Measurements from ENCODE around the gene VEGFB. TPM values are rescaled to one million over a fixed set of nuclear protein-coding genes. Genes with fewer than 3 reads are reported as not detected.
A peak's percentile ranks its signal among the peaks of the same experiment; 100 is the strongest.

VEGFB gene
- total RNA-seq, 1 donor from 2014 or later, result 205 TPM

GRCh38 chr11:64268025-64268892 lies 33.9 kb downstream of the VEGFB start:
- H3K4me1 Mint-ChIP-seq (ENCODE audit: unreplicated experiment), result peaks cover 23% of the 10 kb centered on the region
- TF ChIP-seq CTCF (IDR thresholded peaks at IDR 0.05), result no peak
- no peaks in the 10 kb centered on the region for H3K27me3 Mint-ChIP-seq (ENCODE audit: unreplicated experiment)
- H3K9me3 Mint-ChIP-seq (ENCODE audit: unreplicated experiment), result no peaks in the 10 kb centered on the region
- DNase-seq (ENCODE audit: extremely low spot score, unreplicated experiment), result no peak
- peak overlapping the region; percentile 96 for H3K4me3 Mint-ChIP-seq (ENCODE audit: unreplicated experiment)
- peak overlapping the region; percentile 99 for H3K27ac Mint-ChIP-seq (ENCODE audit: unreplicated experiment)
- peaks cover under 1% of the 10 kb centered on the region for H3K36me3 Mint-ChIP-seq (ENCODE audit: unreplicated experiment)

- no peak for TF ChIP-seq CTCF (IDR thresholded peaks at IDR 0.05)
- Mint-ChIP-seq H3K27me3 (ENCODE audit: unreplicated experiment) (no peaks in the 10 kb centered on the region), H3K27ac (ENCODE audit: unreplicated experiment) (peak overlapping the region; percentile 99), H3K36me3 (ENCODE audit: unreplicated experiment) (no peaks in the 10 kb centered on the region), H3K9me3 (ENCODE audit: unreplicated experiment) (no peaks in the 10 kb centered on the region), H3K4me3 (ENCODE audit: unreplicated experiment) (peak overlapping the region; percentile 96), H3K4me1 (ENCODE audit: unreplicated experiment) (peaks cover 22% of the 10 kb centered on the region)
- DNase-seq (ENCODE audit: extremely low spot score, unreplicated experiment), result no peak
Observed at GRCh38 chr11:64268893-64269539, 34.6 kb downstream of the VEGFB start.

- H3K4me3 Mint-ChIP-seq (ENCODE audit: unreplicated experiment), result peak overlapping the region; percentile 96
- no peaks in the 10 kb centered on the region for H3K27me3 Mint-ChIP-seq (ENCODE audit: unreplicated experiment)
- no peaks in the 10 kb centered on the region for H3K9me3 Mint-ChIP-seq (ENCODE audit: unreplicated experiment)
- TF ChIP-seq CTCF (IDR thresholded peaks at IDR 0.05), result peak; percentile 36
- no peaks in the 10 kb centered on the region for H3K36me3 Mint-ChIP-seq (ENCODE audit: unreplicated experiment)
- peak; percentile 99 for DNase-seq (ENCODE audit: extremely low spot score, unreplicated experiment)
- H3K4me1 Mint-ChIP-seq (ENCODE audit: unreplicated experiment), result peaks cover 22% of the 10 kb centered on the region
- peak overlapping the region; percentile 99 for H3K27ac Mint-ChIP-seq (ENCODE audit: unreplicated experiment)
Observed at GRCh38 chr11:64269540-64270220, 35.3 kb downstream of the VEGFB start.

GRCh38 chr11:64275031-64275800 lies 40.8 kb downstream of the VEGFB start:
- Mint-ChIP-seq H3K27me3 (ENCODE audit: unreplicated experiment) (no peaks in the 10 kb centered on the region), H3K27ac (ENCODE audit: unreplicated experiment) (peak overlapping the region; percentile 54), H3K9me3 (ENCODE audit: unreplicated experiment) (no peaks in the 10 kb centered on the region), H3K4me3 (ENCODE audit: unreplicated experiment) (no peak overlapping the region), H3K36me3 (ENCODE audit: unreplicated experiment) (peaks cover 8% of the 10 kb centered on the region), H3K4me1 (ENCODE audit: unreplicated experiment) (peaks cover 21% of the 10 kb centered on the region)
- DNase-seq (ENCODE audit: extremely low spot score, unreplicated experiment), result no peak
- TF ChIP-seq CTCF (IDR thresholded peaks at IDR 0.05), result no peak
